ENCODE measurements around the gene HAUS1.

GRCh38 chr18:46068763-46069162 lies 35.4 kb upstream of the HAUS1 start:
- no peak for TF ChIP-seq CTCF (IDR thresholded peaks at IDR 0.05; ENCODE audit: low read depth, low read length)
- no peak for TF ChIP-seq MAX (IDR thresholded peaks at IDR 0.05; ENCODE audit: low read depth, low read length)
- no peak for TF ChIP-seq POLR2A (IDR thresholded peaks at IDR 0.05; ENCODE audit: extremely low read depth, insufficient read length)
